A549 (cell line): ENCODE data around the gene SIGLEC7. TPM values are rescaled to one million over a fixed set of nuclear protein-coding genes. Genes with fewer than 3 reads are reported as not detected.

ENCODE experiments used
- ATAC-seq, 2 experiments: fragments of 200-7000 bp in 1 of 2; fragments of >200 bp in 1 of 2; cut with Nextera tagmentation in 1 of 2; cut with Tn5 transposase in 1 of 2; 3 replicates each; pipeline versions ENCODE4 v1.8.0 to v1.9.1; 2018 to 2020; ENCODE audit warnings: mild to moderate bottlenecking in 1 of 2, moderate library complexity in 1 of 2
- CTCF ChIA-PET: fragments of 300-600 bp; sonication (Branson Sonifier 250); formaldehyde crosslinking; extraction: SDS; loops from one replicate; lab custom pipeline; 2021; ENCODE audit warnings: antibody characterized with exemption, inconsistent platforms; lab: Yijun Ruan, JAX
- POLR2A ChIA-PET: fragments of 350-600 bp; formaldehyde crosslinking; extraction: SDS; loops from one replicate; lab custom pipeline; 2021; ENCODE audit warnings: antibody characterized with exemption, inconsistent platforms; lab: Yijun Ruan, JAX
- DNase-seq, 2 experiments: peaks; one replicate each; pipeline versions ENCODE4 v3.0.0 to v3.0.0-alpha.2; 2011 to 2016; ENCODE audit warnings: low read depth in 1 of 2, low spot score in 1 of 2
- FAIRE-seq: peaks from 2 replicates; lab custom pipeline; 2011; peaks lifted over from hg19 to GRCh38; lab: Jason Lieb, UNC
- H3K27ac ChIP-seq, 2 experiments: fragments of >200 bp; sonication (Bioruptor Twin); formaldehyde crosslinking; 3 replicates each; pipeline ENCODE4 v1.5.1; 2016 to 2017
- H3K4me1 ChIP-seq: fragments of >200 bp; sonication (Bioruptor Twin); formaldehyde crosslinking; 3 replicates; pipeline ENCODE4 v1.6.1; 2016
- H3K4me2 ChIP-seq: fragments of >200 bp; sonication (Bioruptor Twin); formaldehyde crosslinking; 3 replicates; pipeline ENCODE4 v1.6.1; 2016
- H3K4me3 ChIP-seq: fragments of >200 bp; sonication (Bioruptor Twin); formaldehyde crosslinking; 3 replicates; pipeline ENCODE4 v1.5.1; 2016
- H3K9me3 ChIP-seq: fragments of >200 bp; sonication (Bioruptor Twin); formaldehyde crosslinking; 3 replicates; pipeline ENCODE4 v1.6.1; 2016
- BCL3 ChIP-seq: fragments of >200 bp; sonication (Bioruptor Twin); formaldehyde crosslinking; IDR thresholded peaks from 3 replicates; pipeline ENCODE4 v1.6.1; 2016
- CEBPB ChIP-seq, 2 experiments: fragments of >200 bp in 1 of 2; sonication (Bioruptor Twin) in 1 of 2; formaldehyde crosslinking in 1 of 2; IDR thresholded peaks; 2 replicates each; pipeline ENCODE4 v1.6.1; 2012 to 2016
- E2F6 ChIP-seq: IDR thresholded peaks from 2 replicates; pipeline ENCODE4 v1.6.1; 2012; ENCODE audit warnings: low read depth, borderline replicate concordance
- ESRRA ChIP-seq: fragments of 150-350 bp; IDR thresholded peaks from 2 replicates; pipeline ENCODE4 v1.6.1; 2014; ENCODE audit warnings: mild to moderate bottlenecking, low read length, borderline replicate concordance
- FOSB ChIP-seq: fragments of 250-450 bp; sonication (Bioruptor Pico); IDR thresholded peaks from 2 replicates; pipeline ENCODE4 v1.5.0; 2020; ENCODE audit warnings: mild to moderate bottlenecking, moderate library complexity
- GATA3 ChIP-seq: IDR thresholded peaks from 2 replicates; pipeline ENCODE4 v1.6.1; 2012; ENCODE audit warnings: borderline replicate concordance
- HES2 ChIP-seq: fragments of >200 bp; sonication (Bioruptor Twin); formaldehyde crosslinking; IDR thresholded peaks from 2 replicates; pipeline ENCODE4 v1.6.1; 2016
- HEYL ChIP-seq: fragments of 250-450 bp; sonication (Bioruptor Pico); IDR thresholded peaks from 2 replicates; pipeline ENCODE4 v1.8.0; 2021; ENCODE audit warnings: mild to moderate bottlenecking, moderate library complexity
- HOXB13 ChIP-seq: fragments of 250-450 bp; sonication (Bioruptor Pico); IDR thresholded peaks from 2 replicates; pipeline ENCODE4 v1.5.0; 2020; ENCODE audit warnings: low read depth, mild to moderate bottlenecking, moderate library complexity
- JUN ChIP-seq, 2 experiments: fragments of >200 bp; sonication (Bioruptor Twin); formaldehyde crosslinking; IDR thresholded peaks; 2 replicates in 1 of 2; 3 replicates in 1 of 2; pipeline ENCODE4 v1.6.1; 2016 to 2017
- MAZ ChIP-seq: fragments of 150-350 bp; IDR thresholded peaks from 2 replicates; pipeline ENCODE4 v1.6.1; 2014; ENCODE audit warnings: antibody characterized with exemption, low read depth, low read length, borderline replicate concordance
- MYC ChIP-seq: IDR thresholded peaks from 2 replicates; pipeline ENCODE4 v1.6.1; 2012; ENCODE audit warnings: mild to moderate bottlenecking, inconsistent platforms, low read length, improper control_type of control experiment, borderline replicate concordance
- NR3C1 ChIP-seq: fragments of >200 bp; sonication (Bioruptor Twin); formaldehyde crosslinking; IDR thresholded peaks from 3 replicates; pipeline ENCODE4 v1.6.1; 2017
- RARB ChIP-seq: fragments of 250-450 bp; sonication (Bioruptor Pico); IDR thresholded peaks from 2 replicates; pipeline ENCODE4 v1.8.0; 2021; ENCODE audit warnings: mild to moderate bottlenecking, moderate library complexity
- RFX5 ChIP-seq: fragments of 450-650 bp; IDR thresholded peaks from 2 replicates; pipeline ENCODE4 v1.7.1; 2014; ENCODE audit warnings: antibody characterized with exemption, mild to moderate bottlenecking, moderate library complexity
- SREBF2 ChIP-seq: fragments of 450-650 bp; IDR thresholded peaks from 2 replicates; pipeline ENCODE4 v1.6.1; 2014; ENCODE audit warnings: mild to moderate bottlenecking, moderate library complexity
- TP53 ChIP-seq: fragments of 250-450 bp; sonication (Bioruptor Pico); IDR thresholded peaks from 2 replicates; pipeline ENCODE4 v1.5.0; 2021; ENCODE audit warnings: mild to moderate bottlenecking, moderate library complexity
- ZC3H11A ChIP-seq: fragments of 450-650 bp; IDR thresholded peaks from 2 replicates; pipeline ENCODE4 v1.6.1; 2014; ENCODE audit warnings: antibody characterized with exemption, mild to moderate bottlenecking
- ZFP36 ChIP-seq: fragments of 450-650 bp; IDR thresholded peaks from 2 replicates; pipeline ENCODE4 v1.6.1; 2014; ENCODE audit warnings: borderline replicate concordance; ENCODE audit not compliant: partially characterized antibody
- WGBS: methylation state at CpG from one replicate; pipeline ENCODE4 v1.1.6; 2017; ENCODE audit errors: missing lambda C conversion rate; 5-methylcytosine and 5-hydroxymethylcytosine counted together
- polyA plus RNA-seq, 4 experiments: library from polyadenylated mRNA; depleted of rRNA in 3 of 4; stranded (reverse); fragments of >200 nt; fragmentation: RNase III in 1 of 4; extraction: RNeasy Plus Mini Kit Qiagen cat#74134 plus additional on column Dnase treatment in 1 of 4; gene quantifications; 2 replicates in 3 of 4; 3 replicates in 1 of 4; pipeline ENCODE4 v1.2.3, GENCODE V29; 2011 to 2017

The SIGLEC7 gene
- polyA plus RNA-seq, 2 of the 4 experiments (the other 2 are of a cell fraction), result not detected

DNA sequence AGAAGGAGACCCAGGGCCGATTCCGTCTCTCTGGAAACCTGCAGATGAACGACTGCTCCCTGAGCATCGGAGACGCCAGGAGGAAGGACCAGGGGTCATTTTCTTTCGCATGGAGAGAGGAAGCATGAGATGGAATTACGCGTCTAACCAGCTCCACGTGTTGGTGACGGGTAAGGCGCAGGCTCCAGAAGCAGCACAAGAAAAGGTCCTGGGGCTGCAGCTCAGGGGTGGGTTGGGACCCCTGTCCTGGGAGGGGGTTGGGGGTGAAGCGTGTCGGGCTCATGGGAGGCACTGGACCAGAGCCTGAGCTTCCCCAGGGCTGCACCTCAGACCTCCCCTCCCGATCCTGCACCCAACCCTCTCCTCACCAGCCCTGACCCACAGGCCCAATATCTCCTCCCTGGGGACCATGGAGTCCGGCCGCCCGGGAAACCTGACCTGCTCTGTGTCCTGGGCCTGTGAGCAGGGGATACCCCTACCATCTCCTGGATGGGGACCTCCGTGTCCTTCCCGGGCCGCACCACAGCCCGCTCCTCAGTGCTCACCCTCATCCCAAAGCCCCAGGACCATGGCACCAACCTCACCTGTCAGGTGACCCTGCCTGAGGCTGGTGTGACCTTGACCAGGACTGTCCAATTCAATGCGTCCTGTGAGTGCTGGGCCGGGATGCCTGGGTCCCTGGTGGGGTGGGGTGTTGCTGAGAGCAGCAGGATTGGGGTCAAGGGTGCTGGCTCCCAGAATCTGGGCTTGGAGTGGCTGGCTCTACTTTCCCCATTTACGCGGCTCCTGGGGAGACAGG is 43.2 kb downstream of the SIGLEC7 start:
- FAIRE-seq (no peak), DNase-seq (no peak), ATAC-seq (no peak)
- 31% methylated on average over 25 of the region's 25 CpGs for WGBS
- H3K4me1 ChIP-seq, result no peaks in the 10 kb centered on the region
- POLR2A ChIA-PET, result no interaction called here
- no peak overlapping the region for H3K27ac ChIP-seq
- no peak overlapping the region for H3K4me3 ChIP-seq
- TF ChIP-seq FOSB (CRISPR knock-in tag) (no peak), JUN (IDR thresholded peaks at IDR 0.05) (no peak), CEBPB (IDR thresholded peaks at IDR 0.05) (no peak), ESRRA (no peak)
- CTCF ChIA-PET, result no interaction called here
- no peak overlapping the region for H3K4me2 ChIP-seq
- H3K9me3 ChIP-seq, result no peaks in the 10 kb centered on the region

GRCh38 chr19:51185868-51186215 is 43.7 kb downstream of the SIGLEC7 start:
- Histone ChIP-seq H3K4me1 (no peaks in the 10 kb centered on the region), H3K4me2 (no peak overlapping the region), H3K4me3 (no peak overlapping the region), H3K9me3 (no peaks in the 10 kb centered on the region), H3K27ac (no peak overlapping the region)
- no peak for ATAC-seq
- FAIRE-seq, result no peak
- no peak for TF ChIP-seq RFX5
- TF ChIP-seq NR3C1, result no peak
- TF ChIP-seq HOXB13 (CRISPR knock-in tag), result no peak
- TF ChIP-seq E2F6, result no peak
- no peak for TF ChIP-seq HEYL (CRISPR knock-in tag)
- no peak for TF ChIP-seq ZC3H11A
- TF ChIP-seq GATA3, result no peak
- DNase-seq, result no peak
- POLR2A ChIA-PET, result no interaction called here
- CTCF ChIA-PET, result no interaction called here
- WGBS, result 36% methylated on average over 5 of the region's 5 CpGs

GRCh38 chr19:51186323-51186722 is 44.2 kb downstream of the SIGLEC7 start:
- H3K4me2 ChIP-seq, result no peak overlapping the region
- CTCF ChIA-PET, result interaction anchor here (0.9 to 1.3 kb wide), 2 partner anchors 10 to 73 kb away, joined by 3 read pairs; no protein-coding TSS in a partner anchor
- POLR2A ChIA-PET, result no interaction called here
- 28% methylated on average over 11 of the region's 13 CpGs for WGBS
- DNase-seq (no peak), FAIRE-seq (no peak)
- TF ChIP-seq ZFP36, result no peak
- TF ChIP-seq NR3C1, result no peak
- no peak for TF ChIP-seq FOSB (CRISPR knock-in tag)
- no peak for TF ChIP-seq HES2
- TF ChIP-seq MYC, result no peak
- TF ChIP-seq BCL3, result no peak
- TF ChIP-seq SREBF2, result no peak
- TF ChIP-seq TP53, result no peak
- TF ChIP-seq RARB (CRISPR knock-in tag), result no peak
- no peak for TF ChIP-seq CEBPB (IDR thresholded peaks at IDR 0.05)
- no peak for TF ChIP-seq ZC3H11A
- no peak for TF ChIP-seq MAZ
- TF ChIP-seq, all 56 proteins: peak for 0
- ATAC-seq, result no peak
- no peak overlapping the region for H3K27ac ChIP-seq
- H3K4me1 ChIP-seq, result no peaks in the 10 kb centered on the region
- no peak overlapping the region for H3K4me3 ChIP-seq
- no peaks in the 10 kb centered on the region for H3K9me3 ChIP-seq
